Esophagus squamous epithelium (tissue), 5 donors: Measurements from ENCODE around the gene GADD45A. TPM values are rescaled to one million over a fixed set of nuclear protein-coding genes. Genes with fewer than 3 reads are reported as not detected.

Experiments
- DNase-seq: peaks from one replicate; lab custom pipeline; 2025; lab: John Stamatoyannopoulos, UW
- H3K27ac ChIP-seq, 4 donors: fragments of 200-600 bp; sonication (generic); one replicate each; pipeline ENCODE4 v1.5.1; 2016 to 2019; ENCODE audit warnings: mild to moderate bottlenecking in 1 of 4
- H3K27me3 ChIP-seq, 4 donors: fragments of 200-600 bp; sonication (generic); 1 replicate in 3 of 4; 2 replicates in 1 of 4; pipeline versions ENCODE4 v1.5.1 to v1.6.0; 2017 to 2021; ENCODE audit warnings: antibody characterized with exemption in 1 of 4
- H3K36me3 ChIP-seq, 3 donors: fragments of 200-600 bp; sonication (generic); one replicate each; pipeline ENCODE4 v1.5.1; 2016 to 2019
- H3K4me1 ChIP-seq, 3 donors: fragments of 200-600 bp; sonication (generic); one replicate each; pipeline ENCODE4 v1.5.1; 2017 to 2019
- H3K4me3 ChIP-seq, 4 donors: fragments of 200-600 bp; sonication (generic); 1 replicate in 3 of 4; 2 replicates in 1 of 4; pipeline ENCODE4 v1.5.1; 2016 to 2019; ENCODE audit warnings: mild to moderate bottlenecking in 2 of 4, moderate library complexity in 1 of 4
- H3K9me3 ChIP-seq, 3 donors: fragments of 200-600 bp; sonication (generic); one replicate each; pipeline ENCODE4 v1.5.1; 2016 to 2019
- CTCF ChIP-seq, 6 experiments: fragments of 450-650 bp in 4 of 6; fragments of 200-600 bp in 2 of 6; sonication (generic) in 2 of 6; IDR thresholded peaks; one replicate each; pipeline ENCODE4 v1.5.1; 2016 to 2019; ENCODE audit warnings: antibody characterized with exemption in 6 of 6, mild to moderate bottlenecking in 4 of 6, moderate library complexity in 4 of 6
- POLR2A ChIP-seq, 4 donors: fragments of 450-650 bp; IDR thresholded peaks; one replicate each; pipeline ENCODE4 v1.6.1; 2017; ENCODE audit warnings: antibody characterized with exemption in 4 of 4, mild to moderate bottlenecking in 4 of 4, moderate library complexity in 3 of 4
- WGBS, 2 donors: methylation state at CpG; one replicate each; pipeline ENCODE4 v1.1.5; 2018; 5-methylcytosine and 5-hydroxymethylcytosine counted together
- intact Hi-C: fragments of 100-400 bp; cut with DNase I; formaldehyde crosslinking; loops from one replicate; pipeline ENCODE4 v1.15.0; 2022
- total RNA-seq, 4 donors: library from RNA; depleted of rRNA; stranded (reverse); fragments of >200 nt; gene quantifications; one replicate each; pipeline ENCODE4 v1.1.0, GENCODE V29; 2016
- donor health status: DM: yes; HTN: yes; CAD: no.

The GADD45A gene
- total RNA-seq, 4 donors from 2014 or later, result 35.2 to 62.6 (median 46.5) TPM

DNA sequence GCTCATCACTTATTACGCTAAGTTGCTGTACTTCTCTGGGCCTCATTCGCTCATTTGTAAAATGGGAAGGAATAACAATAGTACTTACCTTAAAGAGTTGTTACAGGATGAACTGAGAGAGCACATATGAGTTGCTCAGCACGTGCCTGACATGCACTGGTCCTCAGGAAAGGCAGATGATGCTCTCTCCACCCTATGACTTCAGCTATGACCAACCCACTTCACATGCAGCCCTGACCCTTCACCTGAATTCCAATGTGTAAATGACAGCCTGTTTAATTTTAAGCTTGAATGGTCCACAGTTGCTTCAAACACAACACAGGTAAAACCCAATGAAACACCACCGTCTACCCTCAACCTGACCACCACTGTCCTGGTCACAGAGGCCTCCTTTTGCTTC lies 32.9 kb downstream of the GADD45A start:
- no peak for TF ChIP-seq CTCF (IDR thresholded peaks at IDR 0.05)
- no peak for TF ChIP-seq POLR2A (IDR thresholded peaks at IDR 0.05)
- peaks cover 27 to 69% (median 45%) of the 10 kb centered on the region in 3 donors for H3K4me1 ChIP-seq
- H3K27ac ChIP-seq, result peak overlapping the region in 2 of 4 donors; percentile 70 to 76

GRCh38 chr1:67719329-67720196 lies 34.6 kb downstream of the GADD45A start:
- no peak for DNase-seq
- WGBS, 2 donors, result 81 to 85% methylated on average over 5 to 6 of the region's 6 CpGs
- TF ChIP-seq CTCF (IDR thresholded peaks at IDR 0.05) (no peak), POLR2A (IDR thresholded peaks at IDR 0.05) (no peak)
- Histone ChIP-seq H3K4me3 (no peak overlapping the region), H3K27ac (no peak overlapping the region), H3K9me3 (no peaks in the 10 kb centered on the region), H3K36me3 (no peaks in the 10 kb centered on the region), H3K27me3 (no peaks in the 10 kb centered on the region), H3K4me1 (peaks cover 19 to 69% (median 44%) of the 10 kb centered on the region in 3 donors)
- intact Hi-C loops, result no loop called here

More for the DNA sequence above, 32.9 kb downstream of the GADD45A start:
- Histone ChIP-seq H3K36me3 (no peaks in the 10 kb centered on the region), H3K27me3 (no peaks in the 10 kb centered on the region), H3K4me3 (no peak overlapping the region), H3K9me3 (no peaks in the 10 kb centered on the region)
- no peak for DNase-seq
- intact Hi-C loops, result no loop called here
- WGBS, 2 donors, result 81 to 87% methylated on average over 4 of the region's 4 CpGs

DNA sequence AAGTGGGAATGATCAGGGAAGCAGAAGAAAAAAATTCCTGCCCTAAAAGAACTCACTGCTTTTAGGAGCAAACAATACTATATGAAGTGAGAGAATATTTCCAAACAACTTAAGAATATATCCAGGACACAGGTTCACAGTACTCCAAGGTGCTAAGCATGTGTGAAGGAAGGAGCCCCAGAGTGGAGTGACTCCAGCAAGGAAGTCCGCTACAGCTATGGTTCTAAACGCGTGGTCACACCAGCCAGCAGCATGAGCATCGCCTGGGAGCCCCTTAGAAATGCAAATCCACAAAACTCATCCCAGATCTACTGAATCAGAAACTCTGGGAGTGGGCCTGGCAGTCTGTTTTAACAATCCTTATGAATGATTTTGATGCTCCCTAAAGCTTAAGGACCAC lies 36.1 kb downstream of the GADD45A start:
- Histone ChIP-seq H3K27ac (no peak overlapping the region), H3K27me3 (no peaks in the 10 kb centered on the region), H3K4me1 (peaks cover 22 to 74% (median 56%) of the 10 kb centered on the region in 3 donors), H3K4me3 (no peak overlapping the region), H3K36me3 (no peaks in the 10 kb centered on the region), H3K9me3 (no peaks in the 10 kb centered on the region)
- TF ChIP-seq CTCF (IDR thresholded peaks at IDR 0.05) (no peak), POLR2A (IDR thresholded peaks at IDR 0.05) (no peak)
- no peak for DNase-seq
- WGBS, 2 donors, result 94 to 97% methylated on average over 3 to 4 of the region's 4 CpGs
- intact Hi-C loops, result no loop called here

GRCh38 chr1:67721650-67722291 lies 36.8 kb downstream of the GADD45A start:
- H3K4me1 ChIP-seq, result peaks cover 22 to 74% (median 55%) of the 10 kb centered on the region in 3 donors
- no peak for DNase-seq
- H3K36me3 ChIP-seq, result no peaks in the 10 kb centered on the region
- H3K27ac ChIP-seq, result peak overlapping the region in 3 of 4 donors; percentile 70 to 78 (median 78)
- H3K27me3 ChIP-seq, result no peaks in the 10 kb centered on the region
- H3K4me3 ChIP-seq, result no peak overlapping the region
- WGBS, 2 donors, result 81 to 82% methylated on average over 2 of the region's 2 CpGs
- intact Hi-C loops, result no loop called here
- no peaks in the 10 kb centered on the region for H3K9me3 ChIP-seq
- no peak for TF ChIP-seq CTCF (IDR thresholded peaks at IDR 0.05)
- TF ChIP-seq POLR2A (IDR thresholded peaks at IDR 0.05), result no peak
